Midbrain (tissue), 1 donor: ENCODE results near the gene POFUT2.

Experiments used
- DNase-seq: peaks from one replicate; lab custom pipeline; 2025; lab: John Stamatoyannopoulos, UW

The POFUT2 gene, protein sequence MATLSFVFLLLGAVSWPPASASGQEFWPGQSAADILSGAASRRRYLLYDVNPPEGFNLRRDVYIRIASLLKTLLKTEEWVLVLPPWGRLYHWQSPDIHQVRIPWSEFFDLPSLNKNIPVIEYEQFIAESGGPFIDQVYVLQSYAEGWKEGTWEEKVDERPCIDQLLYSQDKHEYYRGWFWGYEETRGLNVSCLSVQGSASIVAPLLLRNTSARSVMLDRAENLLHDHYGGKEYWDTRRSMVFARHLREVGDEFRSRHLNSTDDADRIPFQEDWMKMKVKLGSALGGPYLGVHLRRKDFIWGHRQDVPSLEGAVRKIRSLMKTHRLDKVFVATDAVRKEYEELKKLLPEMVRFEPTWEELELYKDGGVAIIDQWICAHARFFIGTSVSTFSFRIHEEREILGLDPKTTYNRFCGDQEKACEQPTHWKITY

DNA sequence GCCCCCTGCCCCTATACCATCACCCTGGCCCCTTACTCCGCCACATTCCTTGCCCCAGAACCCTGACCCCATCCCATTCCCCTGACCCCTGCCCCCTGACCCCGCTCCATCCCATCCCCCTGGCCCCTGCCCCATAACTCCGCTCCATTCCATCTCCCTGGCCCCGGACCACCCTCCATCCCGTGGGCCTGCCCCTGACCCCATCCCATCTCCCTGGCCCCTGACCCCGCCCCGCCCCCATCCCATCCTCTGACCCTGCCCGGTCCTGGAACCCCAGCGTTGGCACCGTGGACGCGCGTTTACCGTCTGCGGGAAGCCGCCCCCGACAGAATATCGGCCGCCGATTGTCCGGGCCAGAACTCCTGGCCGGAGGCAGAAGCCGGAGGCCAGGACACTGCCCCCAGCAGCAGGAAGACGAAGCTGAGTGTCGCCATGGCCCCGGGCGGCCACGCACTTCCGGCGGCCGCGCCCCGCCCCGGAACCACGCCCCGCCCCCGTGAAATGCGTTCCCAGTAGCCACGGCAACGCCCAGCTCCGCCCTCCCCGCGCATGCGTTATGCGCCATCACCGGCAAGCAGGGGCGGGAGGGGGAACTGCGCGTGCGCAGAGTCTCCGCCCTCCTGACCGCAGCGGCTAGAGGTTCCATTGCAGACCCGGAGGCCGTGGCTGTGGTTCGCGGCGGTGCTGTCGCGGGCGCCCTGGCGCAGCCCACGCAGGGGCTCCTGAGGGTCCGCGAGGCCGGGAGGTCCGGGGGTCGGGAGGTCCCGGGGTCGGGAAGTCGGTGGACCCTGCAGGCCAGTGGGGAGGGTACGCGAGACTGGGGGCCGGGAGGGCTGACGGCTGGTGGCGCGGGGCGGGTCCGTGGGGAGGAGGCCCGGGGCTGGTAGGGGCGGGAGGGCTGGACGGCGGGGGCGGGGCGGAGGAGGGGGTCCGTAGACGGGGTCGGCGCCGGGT lies at the start of gene POFUT2:
POFUT2 (minus strand) TSS at position 458 of the 954 bp plus-strand sequence; CDS start at position 434, 24 bp downstream.
- DNase-seq, result peak; percentile 97

DNA sequence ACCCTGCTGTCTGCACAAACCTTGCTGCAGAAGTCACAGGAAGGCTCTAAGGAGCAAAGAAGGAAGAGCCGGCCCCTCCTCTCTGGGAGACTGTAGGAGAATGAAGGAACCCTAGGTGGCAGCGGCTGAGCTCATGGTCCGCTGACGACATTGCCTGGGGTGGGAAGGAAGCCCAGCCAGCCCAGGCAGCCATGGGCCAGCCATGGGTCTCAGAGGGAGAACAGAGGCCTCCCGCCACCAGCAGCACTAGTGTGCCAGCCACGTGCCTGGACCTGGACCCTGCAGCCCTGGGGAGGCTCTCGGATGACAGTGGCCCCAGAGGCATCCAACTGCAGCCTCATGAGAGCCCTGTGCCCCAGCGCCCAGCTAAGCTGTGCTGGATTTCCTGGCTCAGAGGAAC lies 49.2 kb upstream of the POFUT2 start:
- peak; percentile 22 for DNase-seq

DNA sequence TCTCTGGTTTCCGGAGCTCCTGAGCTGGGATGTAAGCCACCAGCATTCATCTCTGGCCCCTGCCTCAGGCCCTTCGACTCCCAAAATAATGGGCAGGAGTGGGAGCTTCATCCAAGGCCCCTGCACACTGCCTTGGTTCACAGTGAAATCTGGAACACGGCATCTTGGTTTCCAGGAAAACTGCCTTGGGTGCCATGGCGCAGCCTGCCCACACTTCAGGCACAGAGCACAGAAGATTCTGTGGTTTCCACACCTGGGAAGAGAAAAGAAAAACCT lies 48.8 kb upstream of the POFUT2 start:
- no peak for DNase-seq

DNA sequence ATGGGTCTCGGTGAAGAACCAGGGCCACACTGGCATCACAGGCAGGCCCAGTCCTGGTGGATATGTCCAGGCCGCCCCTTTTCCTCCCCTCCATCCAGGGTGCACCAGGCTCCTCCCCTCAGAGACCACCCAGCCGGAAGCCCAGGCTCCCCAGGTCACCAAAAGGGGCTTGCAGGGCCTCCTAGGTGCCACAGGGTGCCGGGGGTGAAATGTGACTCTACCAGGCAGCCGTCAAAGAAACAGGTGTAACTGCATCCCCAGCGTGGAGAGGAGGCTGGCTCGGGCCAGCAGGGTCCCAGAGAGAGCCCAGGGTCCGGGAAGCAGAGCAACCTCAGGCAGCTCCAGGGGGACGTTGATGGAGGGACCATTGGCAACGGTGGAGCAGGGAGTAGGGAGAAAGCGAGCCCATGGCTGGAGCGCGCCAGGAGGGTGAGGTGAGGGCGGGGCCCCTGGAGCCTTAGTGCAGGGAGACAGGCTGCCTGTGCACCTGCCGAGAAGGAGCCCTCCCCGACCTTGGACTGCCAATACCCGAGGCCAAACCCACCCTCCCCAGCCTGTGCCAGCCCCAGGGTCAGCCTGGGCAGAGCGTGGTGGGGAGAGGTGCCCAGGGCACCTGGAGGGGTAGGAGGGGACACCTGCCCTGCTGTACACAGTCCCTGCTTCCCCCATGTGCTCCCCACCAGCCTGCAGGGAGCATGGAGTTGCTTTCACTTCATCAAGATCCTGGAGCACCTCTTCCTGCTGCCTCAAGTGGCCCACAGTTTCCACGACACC lies 48.3 kb upstream of the POFUT2 start:
- no peak for DNase-seq

DNA sequence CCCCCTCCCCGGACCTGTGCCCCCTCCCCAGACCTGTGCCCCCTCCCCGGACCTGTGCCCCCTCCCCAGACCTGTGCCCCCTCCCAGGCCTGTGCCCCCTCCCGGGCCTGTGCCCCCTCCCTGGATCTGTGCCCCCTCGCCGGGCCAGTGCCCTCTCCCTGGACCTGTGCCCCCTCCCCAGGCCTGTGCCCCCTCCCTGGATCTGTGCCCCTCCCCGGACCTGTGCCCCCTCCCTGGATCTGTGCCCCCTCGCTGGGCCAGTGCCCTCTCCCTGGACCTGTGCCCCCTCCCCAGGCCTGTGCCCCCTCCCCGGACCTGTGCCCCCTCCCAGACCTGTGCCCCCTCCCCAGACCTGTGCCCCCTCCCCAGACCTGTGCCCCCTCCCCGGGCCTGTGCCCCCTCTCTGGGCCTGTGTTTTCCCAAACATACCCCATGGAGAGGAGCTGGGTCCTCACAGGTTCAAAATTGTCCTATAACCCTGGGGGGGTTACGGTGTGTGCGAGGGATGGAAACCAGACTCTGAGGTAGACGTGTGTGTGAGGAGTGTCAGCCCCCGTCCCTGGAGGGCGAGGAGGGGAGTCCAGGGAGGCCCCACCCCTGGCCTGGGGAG lies 47.6 kb upstream of the POFUT2 start:
- DNase-seq, result no peak

DNA sequence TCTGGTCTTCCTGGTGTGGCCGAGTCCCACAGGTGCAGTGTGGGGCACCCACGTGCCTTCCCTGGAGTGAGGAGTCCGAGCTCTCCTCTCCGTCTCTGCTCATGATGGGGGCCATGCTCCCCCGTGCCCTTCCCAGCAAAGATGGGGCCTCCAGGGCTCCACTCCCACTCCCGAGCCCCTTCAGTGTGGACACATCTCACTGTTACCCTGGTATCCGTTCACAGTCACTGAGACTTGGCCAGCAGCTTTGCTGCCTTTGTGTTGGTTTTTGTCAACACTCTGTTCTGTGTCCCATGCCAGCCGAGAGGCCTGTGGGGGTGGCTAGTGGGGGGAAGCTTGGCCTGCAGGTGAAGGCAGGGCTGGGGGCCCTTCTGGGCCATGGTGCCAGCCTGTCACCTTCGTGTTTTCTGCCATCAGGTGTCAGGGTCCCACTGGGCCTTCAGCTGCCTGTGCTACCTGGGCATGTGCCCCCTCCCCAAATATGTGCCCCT lies 46.9 kb upstream of the POFUT2 start:
- no peak for DNase-seq

DNA sequence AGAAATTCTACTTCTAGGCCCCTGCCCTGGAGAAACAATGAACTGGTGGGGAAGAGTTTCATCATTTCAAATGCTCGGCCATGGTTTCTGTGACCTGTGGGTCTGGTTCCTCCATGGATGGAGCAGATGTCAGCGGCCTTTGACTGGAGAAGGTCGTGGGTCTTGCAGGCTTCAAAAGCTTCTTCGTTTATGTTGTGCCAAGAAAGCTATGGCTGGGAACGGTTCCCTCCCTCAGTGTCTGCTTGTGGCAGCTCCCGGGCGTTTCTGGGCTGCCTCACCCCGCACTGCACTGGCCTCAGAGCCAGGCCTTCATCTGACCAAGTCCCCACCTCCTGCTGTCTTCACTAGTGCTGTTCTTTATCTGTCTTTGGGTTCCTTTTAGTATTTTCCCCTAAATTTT lies 46.4 kb upstream of the POFUT2 start:
- no peak for DNase-seq

GRCh38 chr21:45333583-45334121 lies 46.0 kb upstream of the POFUT2 start:
- DNase-seq, result no peak

DNA sequence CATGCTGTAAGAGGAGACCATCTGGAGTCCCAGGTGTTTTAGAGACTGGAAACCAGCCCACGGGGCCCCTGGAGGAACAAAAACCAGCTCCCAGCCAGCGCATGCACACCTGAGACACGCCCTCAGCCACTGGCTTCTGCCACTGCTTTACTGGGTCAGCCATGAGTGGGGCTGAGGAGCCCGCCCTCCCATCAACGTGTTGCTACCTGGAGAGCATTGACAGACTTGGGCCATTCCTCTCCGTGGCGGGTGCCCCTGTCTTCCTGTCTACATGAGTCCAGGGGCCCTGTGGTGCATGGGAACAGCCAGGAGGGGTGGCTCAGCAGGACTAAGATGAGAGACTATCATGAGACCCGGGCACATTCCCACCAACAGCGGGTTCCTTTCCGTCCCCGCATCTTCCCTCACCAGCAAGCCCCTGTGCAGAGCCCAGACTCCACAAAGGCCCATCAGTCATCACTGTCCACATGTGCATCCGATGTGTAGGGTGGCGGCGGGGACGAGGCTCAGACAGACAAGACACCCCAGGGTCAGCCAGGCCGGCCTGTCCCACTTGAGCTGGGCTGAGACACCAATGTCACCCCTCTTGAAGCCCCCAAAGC lies 45.4 kb upstream of the POFUT2 start:
- no peak for DNase-seq

DNA sequence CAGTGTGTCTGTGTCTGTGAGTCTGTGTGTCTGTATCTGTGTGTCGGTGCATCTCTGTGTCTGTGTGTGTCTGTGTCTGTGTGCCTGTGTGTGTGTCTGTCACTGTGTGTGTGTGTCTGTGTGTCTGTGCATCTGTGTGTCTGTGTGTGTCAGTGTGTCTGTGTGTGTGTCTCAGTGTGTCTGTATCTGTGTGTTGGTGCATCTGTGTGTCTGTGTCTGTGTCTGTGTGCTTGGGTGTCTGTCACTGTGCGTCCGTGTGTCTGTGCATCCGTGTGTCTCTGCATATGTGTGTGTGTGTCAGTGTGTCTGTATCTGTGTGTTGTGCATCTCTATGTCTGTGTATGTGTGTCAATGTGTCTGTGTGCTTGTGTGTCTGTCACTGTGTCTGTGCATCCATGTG lies 44.7 kb upstream of the POFUT2 start:
- no peak for DNase-seq

- no peak for DNase-seq
Measured at GRCh38 chr21:45331531-45332147, 43.9 kb upstream of the POFUT2 start.

GRCh38 chr21:45330851-45331261 lies 43.2 kb upstream of the POFUT2 start:
- no peak for DNase-seq

DNA sequence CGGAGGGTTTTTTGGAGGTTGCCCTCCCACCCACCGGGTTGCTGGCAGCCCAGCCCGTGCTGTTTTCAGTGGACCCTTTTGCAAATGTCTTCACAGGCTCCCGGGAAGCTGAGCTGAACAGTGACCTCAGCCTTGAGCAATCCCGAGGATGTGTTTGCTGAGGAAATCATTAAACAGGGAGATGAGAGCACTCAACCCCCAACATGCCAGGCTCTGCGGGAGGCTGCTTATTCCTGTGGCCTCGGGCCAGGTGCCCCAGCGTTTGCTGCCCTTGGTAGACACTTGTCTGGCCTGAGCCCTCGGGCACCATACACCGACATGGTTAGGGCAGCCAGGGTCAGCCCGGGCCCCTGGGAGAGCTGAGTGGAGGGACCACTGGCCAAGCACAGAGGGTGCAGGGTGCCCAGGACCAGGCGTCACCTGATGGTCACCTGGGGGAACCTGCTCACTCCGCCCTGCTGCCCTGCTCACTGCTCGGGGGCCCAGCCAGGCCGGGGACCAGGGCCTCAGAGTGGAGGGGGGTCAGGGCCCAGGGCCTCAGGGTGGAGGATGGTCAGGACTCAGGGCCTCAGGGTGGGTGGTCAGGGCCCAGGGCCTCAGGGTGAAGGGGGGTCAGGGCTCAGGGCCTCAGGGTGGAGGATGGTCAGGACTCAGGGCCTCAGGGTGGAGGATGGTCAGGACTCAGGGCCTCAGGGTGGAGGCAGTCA lies 42.5 kb upstream of the POFUT2 start:
- DNase-seq, result no peak

GRCh38 chr21:45329261-45330074 lies 41.8 kb upstream of the POFUT2 start:
- DNase-seq, result no peak

DNA sequence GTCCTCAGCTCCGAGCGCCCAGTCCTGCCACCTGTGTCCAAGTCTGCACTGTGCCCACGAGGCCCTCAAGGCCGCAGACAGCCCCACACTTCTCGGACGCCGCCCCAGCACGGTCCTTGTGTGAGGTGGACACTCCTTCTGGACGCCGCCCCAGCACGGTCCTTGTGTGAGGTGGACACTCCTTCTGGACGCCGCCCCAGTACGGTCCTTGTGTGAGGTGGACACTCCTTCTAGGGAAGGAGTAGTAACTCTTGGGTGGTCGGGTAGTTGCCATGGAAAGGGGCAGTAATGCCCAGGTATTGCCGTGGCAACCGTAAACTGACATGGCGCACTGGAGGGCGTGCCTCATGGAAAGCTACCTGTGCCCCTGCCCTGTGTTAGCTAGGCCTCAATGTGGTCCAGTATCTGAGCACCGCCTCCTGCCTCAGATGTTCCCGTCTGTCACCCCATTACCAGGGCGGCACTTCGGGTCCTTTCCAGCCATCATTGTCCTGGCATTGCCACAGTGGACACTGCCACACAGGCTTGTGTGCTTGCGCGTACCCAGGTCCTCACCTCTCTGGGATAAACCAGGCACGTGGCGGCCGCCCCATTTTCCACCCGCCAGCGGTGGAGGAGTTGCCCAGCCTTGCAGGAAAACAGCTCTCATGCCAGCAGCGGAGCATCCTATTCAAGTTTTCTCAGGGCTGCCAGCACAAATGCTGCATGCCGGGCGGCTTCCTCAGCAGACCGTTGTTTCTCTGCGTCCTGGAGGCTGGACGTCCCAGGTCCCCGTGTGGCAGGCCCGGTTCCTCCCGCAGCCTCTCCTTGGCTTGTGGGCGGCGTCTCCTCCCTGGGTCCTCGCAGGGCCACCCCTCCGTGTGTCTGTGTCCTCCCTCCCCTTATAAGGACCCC lies 40.8 kb upstream of the POFUT2 start:
- no peak for DNase-seq

GRCh38 chr21:45327441-45328197 lies 39.9 kb upstream of the POFUT2 start:
- DNase-seq, result no peak

GRCh38 chr21:45326891-45327440 lies 39.3 kb upstream of the POFUT2 start:
- DNase-seq, result no peak
